Osteoblast (primary cell): ENCODE data around the gene YIF1B. TPM values are rescaled to one million over a fixed set of nuclear protein-coding genes. Genes with fewer than 3 reads are reported as not detected.
A peak's percentile ranks its signal among the peaks of the same experiment; 100 is the strongest.
"Not testable (repeated sequence)": the region's sequence is repeated elsewhere in the genome, so short reads cannot be mapped to it uniquely, and the experiment has no call there.

Experiments
- DNase-seq: peaks from one replicate; pipeline ENCODE4 v3.0.0; 2011; ENCODE audit warnings: low spot score, mixed read lengths; ENCODE audit not compliant: insufficient read length; ENCODE audit errors: missing footprints
- H2AFZ ChIP-seq: 2 replicates; pipeline ENCODE4 v1.6.0; 2011; ENCODE audit warnings: mild to moderate bottlenecking, low read length
- H3K27ac ChIP-seq: 2 replicates; pipeline ENCODE4 v1.5.1; 2011; ENCODE audit warnings: mild to moderate bottlenecking, low read depth, low read length, moderate library complexity
- H3K27me3 ChIP-seq: 2 replicates; pipeline ENCODE4 v1.6.0; 2012; ENCODE audit warnings: mild to moderate bottlenecking, control low read depth, inconsistent platforms, low read length, moderate library complexity; ENCODE audit not compliant: insufficient read depth
- H3K36me3 ChIP-seq: 2 replicates; pipeline ENCODE4 v1.5.1; 2011; ENCODE audit warnings: mild to moderate bottlenecking, low read length, control low read depth, moderate library complexity; ENCODE audit not compliant: insufficient read depth
- H3K4me1 ChIP-seq: 2 replicates; pipeline ENCODE4 v1.5.1; 2011; ENCODE audit warnings: mild to moderate bottlenecking, low read length, control low read depth, moderate library complexity; ENCODE audit not compliant: insufficient read depth
- H3K4me2 ChIP-seq: 2 replicates; pipeline ENCODE4 v1.6.0; 2011; ENCODE audit warnings: mild to moderate bottlenecking, low read length; ENCODE audit not compliant: insufficient read depth
- H3K4me3 ChIP-seq: fragments of 200-600 bp; sonication (generic); 3 replicates; pipeline ENCODE4 v1.5.1; 2012; ENCODE audit warnings: mild to moderate bottlenecking, low read length, inconsistent platforms; ENCODE audit not compliant: insufficient read depth
- H3K79me2 ChIP-seq: 2 replicates; pipeline ENCODE4 v1.6.0; 2012; ENCODE audit warnings: mild to moderate bottlenecking, low read length, control low read depth, inconsistent platforms; ENCODE audit not compliant: insufficient read depth
- H3K9me3 ChIP-seq: 2 replicates; pipeline ENCODE4 v1.5.1; 2011; ENCODE audit warnings: low read depth, low read length, control low read depth
- H4K20me1 ChIP-seq: 2 replicates; pipeline ENCODE4 v1.6.0; 2012; ENCODE audit warnings: mild to moderate bottlenecking, low read length, control low read depth; ENCODE audit not compliant: insufficient read depth
- CTCF ChIP-seq: IDR thresholded peaks from 2 replicates; pipeline ENCODE4 v1.5.1; 2011; ENCODE audit warnings: mild to moderate bottlenecking, low read depth, low read length, moderate library complexity; ENCODE audit errors: extremely low read depth
- total RNA-seq: library from RNA; depleted of rRNA; stranded (reverse); fragments of >200 nt; gene quantifications from 2 replicates; pipeline ENCODE4 v1.2.3, GENCODE V29; 2012

YIF1B gene
- total RNA-seq, 1 donor, result 55.0 TPM

- no peak overlapping the region for H3K4me3 ChIP-seq
Observed at GRCh38 chr19:38346837-38347236, 31.1 kb upstream of the YIF1B start.

GRCh38 chr19:38340927-38341326 is 25.2 kb upstream of the YIF1B start:
- no peaks in the 10 kb centered on the region for H3K36me3 ChIP-seq
- H3K79me2 ChIP-seq, result no peaks in the 10 kb centered on the region
- no peaks in the 10 kb centered on the region for H4K20me1 ChIP-seq
- no peak for DNase-seq
- H3K4me3 ChIP-seq, result no peak overlapping the region
- no peak for TF ChIP-seq CTCF
- H3K9me3 ChIP-seq, result no peaks in the 10 kb centered on the region
- H3K27me3 ChIP-seq, result no peaks in the 10 kb centered on the region
- no peak overlapping the region for H3K27ac ChIP-seq
- no peak overlapping the region for H3K4me2 ChIP-seq
- H3K4me1 ChIP-seq, result peaks cover 3% of the 10 kb centered on the region
- no peak overlapping the region for H2AFZ ChIP-seq

More at GRCh38 chr19:38346837-38347236, 31.1 kb upstream of the YIF1B start:
- no peak for TF ChIP-seq CTCF
- Histone ChIP-seq H2AFZ (no peak overlapping the region), H3K4me2 (no peak overlapping the region), H3K36me3 (no peaks in the 10 kb centered on the region), H3K79me2 (no peaks in the 10 kb centered on the region), H3K9me3 (no peaks in the 10 kb centered on the region), H3K27me3 (no peaks in the 10 kb centered on the region), H3K4me1 (no peaks in the 10 kb centered on the region), H4K20me1 (no peaks in the 10 kb centered on the region), H3K27ac (no peak overlapping the region)
- DNase-seq, result no peak

- not testable (repeated sequence) for H3K27ac ChIP-seq, H3K4me3 ChIP-seq, H3K4me1 ChIP-seq, H3K27me3 ChIP-seq, H3K36me3 ChIP-seq, H4K20me1 ChIP-seq, H3K79me2 ChIP-seq, H2AFZ ChIP-seq, H3K4me2 ChIP-seq, H3K9me3 ChIP-seq, DNase-seq
Observed at GRCh38 chr19:38339011-38339410, 23.3 kb upstream of the YIF1B start.

- Histone ChIP-seq H3K27me3 (no peaks in the 10 kb centered on the region), H2AFZ (peak overlapping the region; percentile 98), H3K79me2 (no peaks in the 10 kb centered on the region), H4K20me1 (no peaks in the 10 kb centered on the region), H3K4me3 (peak overlapping the region; percentile 91), H3K4me1 (peaks cover 3% of the 10 kb centered on the region), H3K9me3 (no peaks in the 10 kb centered on the region), H3K27ac (no peak overlapping the region), H3K4me2 (peak overlapping the region; percentile 99), H3K36me3 (no peaks in the 10 kb centered on the region)
- no peak for TF ChIP-seq CTCF
- peak; percentile 56 for DNase-seq
Observed at GRCh38 chr19:38337360-38337653, 21.6 kb upstream of the YIF1B start.
